SHP77 treated with DMSO at 0.1 percent for 48 hours (cell line): Measurements from ENCODE around the gene TCIRG1.
"Not testable (repeated sequence)": the region's sequence is repeated elsewhere in the genome, so short reads cannot be mapped to it uniquely, and the experiment has no call there.

Experiments
- DNase-seq: peaks from one replicate; lab custom pipeline; 2025; lab: John Stamatoyannopoulos, UW

Gene TCIRG1

GRCh38 chr11:68083517-68083916 is 44.7 kb downstream of the TCIRG1 start:
- DNase-seq, result no peak

- DNase-seq, result no peak
These were observed 50.9 kb downstream of the TCIRG1 start for GRCh38 chr11:68089679-68090078.

- DNase-seq, result no peak
These were observed 51.5 kb downstream of the TCIRG1 start for GRCh38 chr11:68090287-68090686.

GRCh38 chr11:68090706-68091105 is 51.9 kb downstream of the TCIRG1 start:
- no peak for DNase-seq

- DNase-seq, result no peak
These were observed 53.6 kb downstream of the TCIRG1 start for GRCh38 chr11:68092411-68092810.

GRCh38 chr11:68092946-68093345 is 54.1 kb downstream of the TCIRG1 start:
- DNase-seq, result not testable (repeated sequence)

- no peak for DNase-seq
These were observed 54.7 kb downstream of the TCIRG1 start for GRCh38 chr11:68093565-68093964.

GRCh38 chr11:68096962-68097361 is 58.1 kb downstream of the TCIRG1 start:
- DNase-seq, result no peak

GRCh38 chr11:68099057-68099456 is 60.2 kb downstream of the TCIRG1 start:
- no peak for DNase-seq

- DNase-seq, result no peak
These were observed 60.9 kb downstream of the TCIRG1 start for GRCh38 chr11:68099474-68100405.
